HCT116 (cell line): ENCODE data around the gene PSME3IP1. TPM values are rescaled to one million over a fixed set of nuclear protein-coding genes. Genes with fewer than 3 reads are reported as not detected.

Experiments
- ATAC-seq: fragments of 200-7000 bp; cut with Tn5 transposase; 2 replicates; pipeline ENCODE4 v1.9.1; 2020; ENCODE audit warnings: mild to moderate bottlenecking, moderate library complexity
- BruUV-seq: library from RNA; stranded (reverse); fragments of 400-500 nt; replicated peaks from 2 replicates; lab custom pipeline; 2021; lab: Mats Ljungman, UMichigan
- CTCF ChIA-PET: fragments of 300-600 bp; sonication (Branson Sonifier 250); formaldehyde crosslinking; loops from one replicate; lab custom pipeline; 2021; ENCODE audit warnings: antibody characterized with exemption; lab: Charles Lee
- POLR2A ChIA-PET: fragments of 300-600, 350-600 bp; sonication (Branson Sonifier 250); formaldehyde crosslinking; loops from one replicate; lab custom pipeline; 2021; ENCODE audit warnings: antibody characterized with exemption; lab: Charles Lee
- RAD21 ChIA-PET, 2 experiments: fragments of 300-600 bp; sonication (Branson Sonifier 250); formaldehyde crosslinking; loops; one replicate each; lab custom pipeline; 2023; ENCODE audit warnings: low total read pairs in 2 of 2; ENCODE audit not compliant: uncharacterized antibody in 2 of 2, unreplicated experiment in 2 of 2, low non-redundant PET in 1 of 2; lab: Charles Lee
- DNase-seq: peaks from one replicate; pipeline ENCODE4 v3.0.0-alpha.2; 2010; ENCODE audit warnings: low read depth, low spot score
- H2AFZ ChIP-seq: fragments of 200-600 bp; shearing (Covaris generic), sonication (generic); 2 replicates; pipeline ENCODE4 v1.6.1; 2017; ENCODE audit warnings: low read depth, mixed run types, mixed read lengths, antibody characterized with exemption, low read length; ENCODE audit not compliant: poor library complexity, severe bottlenecking
- H3K27ac ChIP-seq: 2 replicates; pipeline ENCODE4 v1.5.1; 2012; ENCODE audit warnings: low read depth, low read length
- H3K27me3 ChIP-seq: fragments of 200-600 bp; sonication (generic); 2 replicates; pipeline ENCODE4 v1.6.1; 2016; ENCODE audit warnings: mixed run types, low read length, mixed read lengths; ENCODE audit not compliant: insufficient read depth
- H3K36me3 ChIP-seq, 2 experiments: fragments of 200-500 bp in 1 of 2; fragments of 200-600 bp in 1 of 2; sonication (Bioruptor generic) in 1 of 2; sonication (generic) in 1 of 2; 2 replicates each; pipeline versions ENCODE4 v1.5.1 to v1.6.1; 2014 to 2016; ENCODE audit warnings: low read length in 2 of 2, inconsistent platforms in 1 of 2, mixed read lengths in 1 of 2, mixed run types in 1 of 2; ENCODE audit not compliant: insufficient read depth in 2 of 2, control insufficient read depth in 1 of 2
- H3K4me1 ChIP-seq, 2 experiments: fragments of 200-600 bp in 1 of 2; sonication (generic) in 1 of 2; 2 replicates each; pipeline versions ENCODE4 v1.5.1 to v1.6.1; 2012 to 2017; ENCODE audit warnings: low read length in 2 of 2, inconsistent platforms in 1 of 2, mild to moderate bottlenecking in 1 of 2, mixed read lengths in 1 of 2, mixed run types in 1 of 2, moderate library complexity in 1 of 2; ENCODE audit not compliant: insufficient read depth in 2 of 2, control insufficient read depth in 1 of 2
- H3K4me2 ChIP-seq: fragments of 200-600 bp; sonication (generic); 2 replicates; pipeline ENCODE4 v1.6.1; 2017; ENCODE audit warnings: mixed run types, low read length, mixed read lengths
- H3K4me3 ChIP-seq, 2 experiments: fragments of 200-600 bp in 1 of 2; sonication (generic) in 1 of 2; replicated peaks in 1 of 2; 2 replicates each; pipeline ENCODE4 v1.5.1; 2011 to 2016; ENCODE audit warnings: low read length in 2 of 2, control low read depth in 1 of 2, low read depth in 1 of 2, mild to moderate bottlenecking in 1 of 2, mixed read lengths in 1 of 2, mixed run types in 1 of 2
- H3K79me2 ChIP-seq: fragments of 200-600 bp; sonication (generic); 2 replicates; pipeline ENCODE4 v1.6.1; 2017; ENCODE audit warnings: mild to moderate bottlenecking, mixed run types, low read length, moderate library complexity, mixed read lengths; ENCODE audit not compliant: insufficient read depth
- H3K9ac ChIP-seq: fragments of 200-600 bp; sonication (generic); 2 replicates; pipeline ENCODE4 v1.6.1; 2016; ENCODE audit warnings: low read length, mixed read lengths
- H3K9me2 ChIP-seq: fragments of 200-600 bp; sonication (generic), shearing (Covaris generic); 2 replicates; pipeline ENCODE4 v1.6.1; 2017; ENCODE audit warnings: mixed run types, mild to moderate bottlenecking, moderate library complexity; ENCODE audit not compliant: insufficient read depth
- H3K9me3 ChIP-seq, 2 experiments: fragments of 200-500 bp in 1 of 2; fragments of 200-600 bp in 1 of 2; sonication (Bioruptor generic) in 1 of 2; sonication (generic) in 1 of 2; 2 replicates each; pipeline ENCODE4 v1.6.1; 2014 to 2017; ENCODE audit warnings: low read length in 2 of 2, mixed read lengths in 2 of 2, inconsistent platforms in 1 of 2, low read depth in 1 of 2, mild to moderate bottlenecking in 1 of 2, mixed run types in 1 of 2, moderate library complexity in 1 of 2; ENCODE audit not compliant: control insufficient read depth in 1 of 2, insufficient read depth in 1 of 2
- H4K20me1 ChIP-seq: fragments of 200-600 bp; sonication (generic), shearing (Covaris generic); 2 replicates; pipeline ENCODE4 v1.6.1; 2017; ENCODE audit warnings: mixed run types, mild to moderate bottlenecking, moderate library complexity; ENCODE audit not compliant: insufficient read depth
- ATF3 ChIP-seq: IDR thresholded peaks from 2 replicates; pipeline ENCODE4 v1.6.1; 2012
- CBX3 ChIP-seq: IDR thresholded peaks from 2 replicates; pipeline ENCODE4 v1.6.1; 2012; ENCODE audit warnings: low read depth
- CEBPB ChIP-seq: IDR thresholded peaks from 2 replicates; pipeline ENCODE4 v1.6.1; 2012; ENCODE audit warnings: low read depth
- CTCF ChIP-seq, 3 experiments: fragments of 200-600 bp in 1 of 3; sonication (generic) in 1 of 3; IDR thresholded peaks in 2 of 3; conservative IDR thresholded peaks in 1 of 3; 2 replicates each; pipeline ENCODE4 v1.5.1; 2012 to 2017; ENCODE audit warnings: low read depth in 2 of 3, low read length in 2 of 3, antibody characterized with exemption in 1 of 3, borderline replicate concordance in 1 of 3, control low read depth in 1 of 3, mild to moderate bottlenecking in 1 of 3, mixed read lengths in 1 of 3, mixed run types in 1 of 3, moderate library complexity in 1 of 3; ENCODE audit not compliant: insufficient read depth in 1 of 3
- ELF1 ChIP-seq: IDR thresholded peaks from 2 replicates; pipeline ENCODE4 v1.6.1; 2012; ENCODE audit warnings: low read depth, borderline replicate concordance
- EZH2phosphoT487 ChIP-seq: fragments of 200-600 bp; IDR thresholded peaks from 2 replicates; pipeline ENCODE4 v1.6.1; 2018; ENCODE audit warnings: antibody characterized with exemption, borderline replicate concordance
- FOSL1 ChIP-seq: IDR thresholded peaks from 2 replicates; pipeline ENCODE4 v1.6.1; 2012; ENCODE audit warnings: low read depth
- SIN3A ChIP-seq: IDR thresholded peaks from 2 replicates; pipeline ENCODE4 v1.6.1; 2012; ENCODE audit warnings: low read depth
- SRF ChIP-seq: IDR thresholded peaks from 2 replicates; pipeline ENCODE4 v1.6.1; 2012; ENCODE audit warnings: low read depth
- ZBTB33 ChIP-seq: IDR thresholded peaks from 2 replicates; pipeline ENCODE4 v1.6.1; 2011; ENCODE audit warnings: mild to moderate bottlenecking, low read length, moderate library complexity; ENCODE audit not compliant: insufficient replicate concordance; ENCODE audit errors: extremely low read depth
- ZFX ChIP-seq: fragments of 450-650 bp; IDR thresholded peaks from 2 replicates; pipeline ENCODE4 v1.6.1; 2017
- ZNF274 ChIP-seq: fragments of 200-500 bp; sonication (Bioruptor generic); IDR thresholded peaks from 2 replicates; pipeline ENCODE4 v1.6.1; 2014; ENCODE audit warnings: mild to moderate bottlenecking, low read depth, low read length, inconsistent platforms
- intact Hi-C: fragments of 100-400 bp; cut with micrococcal nuclease; formaldehyde crosslinking; loops from 2 replicates; pipeline ENCODE4 v1.10.0; 2022
- total RNA-seq: library from RNA; stranded (reverse); gene quantifications from one replicate; pipeline ENCODE4 v1.2.1, GENCODE V29; 2021; ENCODE audit not compliant: unreplicated experiment
- TF ChIP-seq, protein P1 (sequence below): IDR thresholded peaks from 2 replicates; pipeline ENCODE4 v1.6.1; 2012; ENCODE audit warnings: low read depth

Gene PSME3IP1
- total RNA-seq, 1 experiment from 2014 or later, result 88.5 TPM

DNA sequence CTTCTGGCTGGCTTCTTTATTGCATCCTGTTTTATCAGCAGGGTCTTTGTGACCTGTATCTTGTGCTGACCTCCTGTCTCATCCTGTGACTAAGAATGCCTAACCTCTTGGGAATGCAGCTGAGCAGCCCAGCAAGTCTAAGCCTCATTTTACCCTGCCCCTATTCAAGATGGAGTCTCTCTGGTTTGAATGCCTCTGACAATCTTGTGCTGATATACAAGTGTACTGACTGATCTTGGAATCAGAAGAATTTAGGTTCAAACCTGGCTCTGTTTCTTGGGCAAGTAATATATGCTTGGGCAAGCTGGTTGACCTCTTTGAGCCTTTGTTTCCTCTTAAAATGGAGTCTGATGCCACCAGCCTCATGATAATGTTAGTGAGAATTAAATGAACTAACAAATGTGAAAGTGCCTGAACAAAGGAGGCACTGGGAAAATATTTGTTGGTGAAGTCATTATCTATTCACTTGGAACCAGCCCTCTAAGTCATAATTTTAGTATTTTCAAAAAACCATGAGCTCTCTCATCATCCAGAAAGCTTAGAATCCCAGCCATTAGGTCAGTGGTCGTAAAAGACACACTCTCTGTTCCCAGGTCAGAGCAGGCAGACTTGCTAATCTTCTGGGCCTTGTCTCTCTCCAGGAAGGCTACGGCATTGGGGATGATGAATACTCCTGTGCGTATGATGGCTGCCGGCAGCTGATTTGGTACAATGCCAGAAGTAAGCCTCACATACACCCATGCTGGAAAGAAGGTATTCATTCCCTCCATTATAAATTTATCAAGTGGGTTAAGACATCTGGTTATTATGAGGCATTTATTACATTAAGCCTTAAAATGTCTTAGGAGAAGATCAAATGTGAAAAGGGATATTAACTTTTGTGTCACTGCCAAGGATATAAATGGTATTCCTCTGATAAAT is 41.1 kb upstream of the PSME3IP1 start:
- H3K36me3 ChIP-seq, result peaks cover 35 to 52% of the 10 kb centered on the region in 2 experiments; a peak in 3 of 4 replicates
- H3K27me3 ChIP-seq, result no peaks in the 10 kb centered on the region
- no peak overlapping the region for H3K4me2 ChIP-seq
- POLR2A ChIA-PET, result no interaction called here
- no peaks in the 10 kb centered on the region for H4K20me1 ChIP-seq
- H2AFZ ChIP-seq, result no peak overlapping the region
- no TSS peak for BruUV-seq
- ATAC-seq, result no peak
- no peaks in the 10 kb centered on the region for H3K9me3 ChIP-seq
- intact Hi-C loops, result no loop called here
- H3K9me2 ChIP-seq, result no peaks in the 10 kb centered on the region
- RAD21 ChIA-PET, result interaction anchor here in 1 of 2 experiments (0.6 kb wide), 1 partner anchor 34 kb away, joined by 3 read pairs; no protein-coding TSS in a partner anchor
- H3K27ac ChIP-seq, result no peak overlapping the region
- H3K9ac ChIP-seq, result no peak overlapping the region
- CTCF ChIA-PET, result no interaction called here
- no peak for TF ChIP-seq CTCF (IDR thresholded peaks at IDR 0.05 in 2 of 3, conservative IDR thresholded peaks at IDR 0.05 in 1 of 3; ENCODE audit: borderline replicate concordance in 1 of 3, insufficient read depth in 1 of 3, low read depth in 2 of 3, low read length in 2 of 3)
- TF ChIP-seq CEBPB, result no peak
- TF ChIP-seq SRF, result no peak
- TF ChIP-seq CBX3, result no peak
- no peak for TF ChIP-seq ELF1
- no peak for TF ChIP-seq ZNF274
- TF ChIP-seq ZBTB33, result no peak
- TF ChIP-seq ZFX, result no peak
- no peak for TF ChIP-seq EZH2phosphoT487
- TF ChIP-seq, protein P1, sequence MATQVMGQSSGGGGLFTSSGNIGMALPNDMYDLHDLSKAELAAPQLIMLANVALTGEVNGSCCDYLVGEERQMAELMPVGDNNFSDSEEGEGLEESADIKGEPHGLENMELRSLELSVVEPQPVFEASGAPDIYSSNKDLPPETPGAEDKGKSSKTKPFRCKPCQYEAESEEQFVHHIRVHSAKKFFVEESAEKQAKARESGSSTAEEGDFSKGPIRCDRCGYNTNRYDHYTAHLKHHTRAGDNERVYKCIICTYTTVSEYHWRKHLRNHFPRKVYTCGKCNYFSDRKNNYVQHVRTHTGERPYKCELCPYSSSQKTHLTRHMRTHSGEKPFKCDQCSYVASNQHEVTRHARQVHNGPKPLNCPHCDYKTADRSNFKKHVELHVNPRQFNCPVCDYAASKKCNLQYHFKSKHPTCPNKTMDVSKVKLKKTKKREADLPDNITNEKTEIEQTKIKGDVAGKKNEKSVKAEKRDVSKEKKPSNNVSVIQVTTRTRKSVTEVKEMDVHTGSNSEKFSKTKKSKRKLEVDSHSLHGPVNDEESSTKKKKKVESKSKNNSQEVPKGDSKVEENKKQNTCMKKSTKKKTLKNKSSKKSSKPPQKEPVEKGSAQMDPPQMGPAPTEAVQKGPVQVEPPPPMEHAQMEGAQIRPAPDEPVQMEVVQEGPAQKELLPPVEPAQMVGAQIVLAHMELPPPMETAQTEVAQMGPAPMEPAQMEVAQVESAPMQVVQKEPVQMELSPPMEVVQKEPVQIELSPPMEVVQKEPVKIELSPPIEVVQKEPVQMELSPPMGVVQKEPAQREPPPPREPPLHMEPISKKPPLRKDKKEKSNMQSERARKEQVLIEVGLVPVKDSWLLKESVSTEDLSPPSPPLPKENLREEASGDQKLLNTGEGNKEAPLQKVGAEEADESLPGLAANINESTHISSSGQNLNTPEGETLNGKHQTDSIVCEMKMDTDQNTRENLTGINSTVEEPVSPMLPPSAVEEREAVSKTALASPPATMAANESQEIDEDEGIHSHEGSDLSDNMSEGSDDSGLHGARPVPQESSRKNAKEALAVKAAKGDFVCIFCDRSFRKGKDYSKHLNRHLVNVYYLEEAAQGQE, result no peak
- TF ChIP-seq SIN3A, result no peak
- no peak for TF ChIP-seq ATF3
- no peak for TF ChIP-seq FOSL1
- no peaks in the 10 kb centered on the region for H3K79me2 ChIP-seq
- no peak overlapping the region for H3K4me3 ChIP-seq
- peaks cover 0 to 6% of the 10 kb centered on the region in 2 experiments; a peak in 1 of 4 replicates for H3K4me1 ChIP-seq
- DNase-seq, result no peak
